GM12878 (cell line): Measurements from ENCODE around the gene RHBG.

Experiments used
- CREB1 ChIP-seq: IDR thresholded peaks from 2 replicates; pipeline ENCODE4 v1.6.1; 2012; ENCODE audit warnings: low read depth, mild to moderate bottlenecking, inconsistent platforms
- CTCF ChIP-seq, 3 experiments: IDR thresholded peaks in 2 of 3; conservative IDR thresholded peaks in 1 of 3; 2 replicates each; pipeline ENCODE4 v1.5.1; 2011; ENCODE audit warnings: low read depth in 3 of 3, low read length in 3 of 3, mild to moderate bottlenecking in 3 of 3, control low read depth in 2 of 3, moderate library complexity in 2 of 3, inconsistent platforms in 1 of 3, mixed read lengths in 1 of 3; ENCODE audit not compliant: control insufficient read depth in 2 of 3, insufficient read depth in 1 of 3; ENCODE audit errors: extremely low read depth in 1 of 3
- EZH2 ChIP-seq: IDR thresholded peaks from 2 replicates; pipeline ENCODE4 v1.6.1; 2012; ENCODE audit warnings: low read depth, mild to moderate bottlenecking, control low read depth, inconsistent platforms, low read length, borderline replicate concordance; ENCODE audit not compliant: control insufficient read depth
- FOXM1 ChIP-seq: IDR thresholded peaks from 2 replicates; pipeline ENCODE4 v1.6.1; 2012; ENCODE audit warnings: low read depth, mild to moderate bottlenecking, inconsistent platforms, low read length, moderate library complexity
- HCFC1 ChIP-seq: fragments of 150-350 bp; IDR thresholded peaks from 2 replicates; pipeline ENCODE4 v1.6.1; 2014; ENCODE audit warnings: low read length
- POLR2A ChIP-seq: IDR thresholded peaks from 2 replicates; pipeline ENCODE4 v1.6.1; 2011; ENCODE audit warnings: low read depth, mild to moderate bottlenecking, low read length
- SIN3A ChIP-seq: IDR thresholded peaks from 2 replicates; pipeline ENCODE4 v1.6.1; 2012; ENCODE audit warnings: low read depth, low read length, improper control_type of control experiment
- SMAD1 ChIP-seq: fragments of 450-650 bp; IDR thresholded peaks from 2 replicates; pipeline ENCODE4 v1.6.1; 2018; ENCODE audit warnings: mild to moderate bottlenecking, low read depth; ENCODE audit not compliant: partially characterized antibody
- SPI1 ChIP-seq: IDR thresholded peaks from 2 replicates; pipeline ENCODE4 v1.6.1; 2011; ENCODE audit warnings: low read depth, mild to moderate bottlenecking, low read length, moderate library complexity, borderline replicate concordance; ENCODE audit not compliant: insufficient read depth
- TF ChIP-seq, protein P1 (sequence below): fragments of 450-650 bp; IDR thresholded peaks from 2 replicates; pipeline ENCODE4 v1.6.1; 2018; ENCODE audit warnings: borderline replicate concordance, mild to moderate bottlenecking; ENCODE audit not compliant: partially characterized antibody

- no peak for TF ChIP-seq POLR2A
- no peak for TF ChIP-seq SPI1
- TF ChIP-seq EZH2: no peak
- no peak for TF ChIP-seq HCFC1
- TF ChIP-seq SMAD1: no peak
- no peak for TF ChIP-seq SIN3A
- TF ChIP-seq CREB1: no peak
- no peak for TF ChIP-seq CTCF (IDR thresholded peaks at IDR 0.05 in 2 of 3, conservative IDR thresholded peaks at IDR 0.05 in 1 of 3; ENCODE audit: control insufficient read depth in 2 of 3, extremely low read depth in 1 of 3, insufficient read depth in 1 of 3, low read depth in 3 of 3, low read length in 3 of 3)
- TF ChIP-seq, protein P1, sequence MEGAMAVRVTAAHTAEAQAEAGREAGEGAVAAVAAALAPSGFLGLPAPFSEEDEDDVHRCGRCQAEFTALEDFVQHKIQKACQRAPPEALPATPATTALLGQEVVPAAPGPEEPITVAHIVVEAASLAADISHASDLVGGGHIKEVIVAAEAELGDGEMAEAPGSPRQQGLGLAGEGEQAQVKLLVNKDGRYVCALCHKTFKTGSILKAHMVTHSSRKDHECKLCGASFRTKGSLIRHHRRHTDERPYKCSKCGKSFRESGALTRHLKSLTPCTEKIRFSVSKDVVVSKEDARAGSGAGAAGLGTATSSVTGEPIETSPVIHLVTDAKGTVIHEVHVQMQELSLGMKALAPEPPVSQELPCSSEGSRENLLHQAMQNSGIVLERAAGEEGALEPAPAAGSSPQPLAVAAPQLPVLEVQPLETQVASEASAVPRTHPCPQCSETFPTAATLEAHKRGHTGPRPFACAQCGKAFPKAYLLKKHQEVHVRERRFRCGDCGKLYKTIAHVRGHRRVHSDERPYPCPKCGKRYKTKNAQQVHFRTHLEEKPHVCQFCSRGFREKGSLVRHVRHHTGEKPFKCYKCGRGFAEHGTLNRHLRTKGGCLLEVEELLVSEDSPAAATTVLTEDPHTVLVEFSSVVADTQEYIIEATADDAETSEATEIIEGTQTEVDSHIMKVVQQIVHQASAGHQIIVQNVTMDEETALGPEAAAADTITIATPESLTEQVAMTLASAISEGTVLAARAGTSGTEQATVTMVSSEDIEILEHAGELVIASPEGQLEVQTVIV: no peak
- TF ChIP-seq FOXM1: no peak
Observed at GRCh38 chr1:156360534-156360933, 8.5 kb upstream of the RHBG start.
